ENCODE data around the gene CSK.

GRCh38 chr15:74789741-74790079 lies 7.8 kb downstream of the CSK start:
- no peak for TF ChIP-seq CTCF (IDR thresholded peaks at IDR 0.05)
- no peak for TF ChIP-seq POLR2AphosphoS5 (IDR thresholded peaks at IDR 0.05)
- TF ChIP-seq EP300 (IDR thresholded peaks at IDR 0.05), result no peak
